A673 (cell line): ENCODE measurements around the gene HDAC7.
"Not testable (repeated sequence)": the region's sequence is repeated elsewhere in the genome, so short reads cannot be mapped to it uniquely, and the experiment has no call there.

Source experiments
- EZH2 ChIP-seq: fragments of 200-600 bp; sonication (generic); IDR thresholded peaks from 2 replicates; pipeline ENCODE4 v1.6.1; 2017; ENCODE audit warnings: borderline replicate concordance, low read depth, mild to moderate bottlenecking, mixed read lengths, antibody characterized with exemption, low read length; ENCODE audit not compliant: poor library complexity, severe bottlenecking
- TF ChIP-seq, protein P1 (sequence below): fragments of 300-800, 200-600 bp; sonication (generic); conservative IDR thresholded peaks from 2 replicates; pipeline ENCODE4 v1.5.1; 2017; ENCODE audit warnings: low read depth, mild to moderate bottlenecking, antibody characterized with exemption, low read length, moderate library complexity, mixed read lengths

DNA sequence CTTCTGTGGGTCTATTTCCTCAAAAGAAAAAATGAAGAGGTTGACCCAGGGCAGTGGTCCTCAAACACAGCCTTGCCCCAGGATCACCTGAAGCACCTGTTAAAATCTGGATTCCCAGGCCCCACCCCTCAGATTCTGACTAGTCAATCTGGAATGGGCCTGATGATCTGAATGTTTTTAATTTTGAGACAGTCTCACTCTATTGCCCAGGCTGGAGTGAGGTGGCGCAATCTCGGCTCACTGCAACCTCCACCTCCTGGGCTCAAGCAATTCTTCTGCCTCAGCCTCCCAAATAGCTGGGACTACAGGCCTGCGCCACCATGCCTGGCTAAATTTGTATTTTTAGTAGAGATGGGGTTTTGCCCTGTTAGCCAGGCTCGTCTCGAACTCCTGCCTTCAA lies 4.3 kb downstream of the HDAC7 start:
- not testable (repeated sequence) for TF ChIP-seq EZH2
- TF ChIP-seq, protein P1, sequence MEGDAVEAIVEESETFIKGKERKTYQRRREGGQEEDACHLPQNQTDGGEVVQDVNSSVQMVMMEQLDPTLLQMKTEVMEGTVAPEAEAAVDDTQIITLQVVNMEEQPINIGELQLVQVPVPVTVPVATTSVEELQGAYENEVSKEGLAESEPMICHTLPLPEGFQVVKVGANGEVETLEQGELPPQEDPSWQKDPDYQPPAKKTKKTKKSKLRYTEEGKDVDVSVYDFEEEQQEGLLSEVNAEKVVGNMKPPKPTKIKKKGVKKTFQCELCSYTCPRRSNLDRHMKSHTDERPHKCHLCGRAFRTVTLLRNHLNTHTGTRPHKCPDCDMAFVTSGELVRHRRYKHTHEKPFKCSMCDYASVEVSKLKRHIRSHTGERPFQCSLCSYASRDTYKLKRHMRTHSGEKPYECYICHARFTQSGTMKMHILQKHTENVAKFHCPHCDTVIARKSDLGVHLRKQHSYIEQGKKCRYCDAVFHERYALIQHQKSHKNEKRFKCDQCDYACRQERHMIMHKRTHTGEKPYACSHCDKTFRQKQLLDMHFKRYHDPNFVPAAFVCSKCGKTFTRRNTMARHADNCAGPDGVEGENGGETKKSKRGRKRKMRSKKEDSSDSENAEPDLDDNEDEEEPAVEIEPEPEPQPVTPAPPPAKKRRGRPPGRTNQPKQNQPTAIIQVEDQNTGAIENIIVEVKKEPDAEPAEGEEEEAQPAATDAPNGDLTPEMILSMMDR = not testable (repeated sequence)
